KG1 (cell line): Measurements from ENCODE around the gene SIM1.

Experiments
- DNase-seq: peaks from one replicate; lab custom pipeline; 2025; lab: John Stamatoyannopoulos, UW

SIM1 gene

DNA sequence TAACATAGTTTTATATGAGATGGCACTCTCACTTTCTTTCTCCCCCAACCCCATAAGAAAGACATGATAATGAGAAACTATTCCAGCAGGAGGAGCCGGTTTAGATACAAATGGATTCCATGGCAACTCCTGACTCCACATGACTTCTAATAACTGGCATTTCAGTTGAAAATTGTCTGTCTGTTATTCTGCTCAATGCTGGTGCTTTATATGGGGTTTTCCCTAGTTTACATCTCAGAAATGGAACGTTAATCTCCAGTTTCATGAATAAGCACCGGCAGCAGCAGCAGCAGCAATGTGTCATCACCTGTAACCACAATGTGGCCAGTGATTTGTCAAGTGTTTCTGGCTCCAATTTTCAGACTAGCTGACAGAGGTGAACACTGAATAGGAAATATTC lies 8.0 kb upstream of the SIM1 start:
- DNase-seq, result no peak

GRCh38 chr6:100470422-100471120 lies 5.8 kb upstream of the SIM1 start:
- no peak for DNase-seq

DNA sequence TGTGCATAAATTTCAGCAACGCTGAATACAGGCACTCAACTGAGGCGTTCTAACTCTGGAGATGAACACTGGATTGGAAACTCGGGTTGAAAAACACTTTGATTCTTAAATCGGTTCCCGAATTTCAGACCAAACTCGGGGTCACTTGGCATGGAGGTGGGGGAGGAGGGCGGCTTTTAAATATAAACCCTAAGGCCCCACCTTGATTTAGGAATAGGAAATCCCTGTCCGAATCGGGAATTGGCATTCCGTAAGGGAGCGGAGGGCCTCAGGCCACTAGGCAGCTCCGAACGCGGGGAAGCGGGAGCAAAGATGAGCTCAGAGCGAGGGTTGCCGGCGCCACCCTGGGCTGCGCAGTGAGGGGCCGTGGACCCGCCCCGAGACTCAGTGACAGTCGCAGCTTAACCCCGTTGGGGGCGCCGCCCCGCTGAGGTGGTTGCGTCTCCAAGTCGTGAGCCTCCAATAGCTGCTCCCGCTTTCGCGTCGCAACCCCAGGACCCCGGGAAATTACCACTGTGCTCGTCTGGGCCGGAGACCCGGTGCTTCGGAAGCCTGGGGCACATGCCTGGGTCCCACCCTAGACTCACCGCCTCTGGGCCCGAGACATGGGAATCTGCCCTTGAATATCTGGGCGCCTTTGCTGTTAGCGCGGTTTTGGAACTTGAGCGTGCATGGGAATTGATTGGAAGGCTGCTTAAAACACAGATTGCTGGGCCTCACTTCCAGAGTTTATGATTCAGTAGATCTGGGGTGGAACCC lies 4.6 kb upstream of the SIM1 start:
- DNase-seq, result no peak

DNA sequence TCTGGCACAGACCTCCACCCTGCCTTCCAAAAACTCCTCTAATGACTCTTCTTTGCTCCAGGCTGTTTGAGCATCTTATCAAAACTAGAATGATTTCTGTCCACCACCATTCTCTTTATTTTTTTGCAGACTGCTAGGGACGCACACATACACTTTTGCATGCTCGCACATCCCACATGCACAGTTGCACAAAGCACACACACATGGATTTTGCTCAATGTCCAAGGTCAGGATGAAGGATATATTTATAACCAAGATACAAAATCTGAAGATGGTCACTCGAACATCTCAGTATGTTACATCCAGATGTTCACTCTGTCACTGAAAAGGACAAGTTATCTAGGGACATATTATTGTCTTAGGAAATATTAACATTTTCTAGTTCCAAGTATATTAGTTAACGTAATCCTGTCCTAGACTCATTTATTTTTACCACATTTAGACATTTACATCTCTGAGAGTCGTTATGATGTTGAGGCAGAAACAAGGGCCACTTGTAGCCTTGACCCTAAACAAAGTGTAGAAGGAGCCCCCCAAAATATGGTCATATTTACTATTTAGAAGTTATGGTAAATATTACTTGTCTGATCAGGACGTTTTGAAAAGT lies 3.4 kb upstream of the SIM1 start:
- no peak for DNase-seq

GRCh38 chr6:100467129-100468015 lies 2.7 kb upstream of the SIM1 start:
- DNase-seq, result no peak

DNA sequence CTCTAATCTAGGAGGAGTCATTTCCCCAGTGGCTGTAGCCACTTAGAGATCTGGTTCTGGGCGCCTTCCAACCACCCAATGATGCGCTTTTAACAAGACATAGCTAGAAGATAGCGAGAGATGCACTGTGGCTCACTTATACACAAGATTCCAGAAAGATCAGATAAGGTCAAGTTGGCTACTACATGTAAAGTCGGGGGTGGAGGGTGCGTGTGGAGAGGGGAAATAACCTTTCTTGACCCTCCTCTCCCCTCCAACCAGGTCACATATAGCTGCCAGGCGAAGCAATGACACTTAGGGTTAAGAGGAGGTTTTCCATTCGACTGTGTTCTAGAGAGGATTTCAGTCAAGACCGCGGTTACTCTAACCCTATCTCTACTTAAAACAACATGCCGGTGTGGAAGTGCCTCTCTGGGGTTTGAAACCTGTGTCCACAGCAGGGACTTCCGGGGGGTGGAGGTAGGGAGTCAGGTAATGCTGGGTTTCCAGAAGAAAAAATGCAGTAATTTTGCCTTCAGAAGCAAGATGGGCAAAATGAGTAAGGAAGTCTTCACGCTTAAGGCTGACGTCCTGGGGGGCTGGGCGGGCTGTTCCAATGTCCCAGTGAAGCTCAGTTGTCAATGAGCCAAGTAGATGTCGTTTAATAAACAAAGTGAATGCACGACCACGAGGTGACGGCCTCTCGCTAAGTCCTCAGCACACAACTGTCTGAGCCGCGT lies 1.8 kb upstream of the SIM1 start:
- DNase-seq, result no peak

- DNase-seq, result no peak
Observed at GRCh38 chr6:100465701-100466409, 1.1 kb upstream of the SIM1 start.

DNA sequence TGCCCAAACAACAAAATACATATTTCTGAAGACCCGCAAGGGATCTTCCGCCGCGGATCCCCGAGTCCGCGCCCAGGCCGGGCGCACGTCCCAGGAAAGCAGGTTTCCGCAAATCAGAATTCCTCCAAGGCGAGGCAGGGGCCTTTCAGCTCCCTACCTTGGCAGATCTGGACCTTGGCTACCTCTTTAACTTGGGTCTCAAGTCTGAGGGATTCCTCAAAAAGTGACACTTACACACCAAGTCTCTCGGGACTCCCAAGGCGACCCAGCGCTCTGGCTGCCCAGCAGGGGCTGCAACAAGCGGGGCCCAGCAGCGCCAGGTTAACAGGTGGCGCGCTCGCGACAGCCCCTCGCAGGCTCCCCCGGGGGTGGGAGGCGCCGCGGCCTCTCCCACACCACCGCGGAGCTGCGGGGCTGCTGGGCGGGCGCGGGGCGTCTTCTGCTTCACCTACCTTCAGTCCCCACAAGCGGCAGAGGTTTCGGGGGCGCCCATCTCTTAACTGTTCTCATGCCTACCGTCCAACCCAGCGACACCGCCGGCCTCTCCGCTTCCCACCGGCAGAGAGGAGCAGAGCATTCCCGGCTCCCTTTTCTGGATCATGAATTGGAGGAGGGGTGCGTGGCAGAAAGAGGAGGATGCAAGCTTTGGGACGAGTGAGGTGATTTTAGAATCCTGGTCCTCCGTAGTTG lies 414 bp downstream of the SIM1 start:
- no peak for DNase-seq

DNA sequence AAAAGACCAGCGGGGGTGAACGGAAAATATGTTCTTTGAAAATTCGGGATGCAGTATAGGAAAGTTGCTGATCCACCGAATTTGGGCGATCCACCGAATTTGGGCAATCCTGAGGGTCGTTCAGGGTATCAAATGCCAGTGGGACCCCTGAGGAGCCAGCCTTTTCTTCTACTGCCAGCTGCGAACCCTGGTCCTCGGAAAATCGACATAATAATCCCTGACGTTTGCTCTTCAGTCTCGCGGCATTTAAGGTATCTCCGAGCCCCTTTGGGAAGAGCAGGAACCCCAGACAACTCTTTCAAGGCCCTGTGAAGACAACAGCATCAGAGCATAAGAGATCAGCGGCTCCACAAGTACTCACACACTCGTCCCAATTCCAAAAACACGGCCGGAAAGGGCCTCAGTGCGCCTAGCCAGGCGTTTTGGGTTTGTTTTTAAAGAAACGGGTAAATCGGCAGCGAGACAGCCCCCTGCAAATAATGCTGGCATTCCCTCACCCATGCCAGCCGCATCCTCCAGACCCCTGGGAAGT lies 1.0 kb downstream of the SIM1 start:
- no peak for DNase-seq

DNA sequence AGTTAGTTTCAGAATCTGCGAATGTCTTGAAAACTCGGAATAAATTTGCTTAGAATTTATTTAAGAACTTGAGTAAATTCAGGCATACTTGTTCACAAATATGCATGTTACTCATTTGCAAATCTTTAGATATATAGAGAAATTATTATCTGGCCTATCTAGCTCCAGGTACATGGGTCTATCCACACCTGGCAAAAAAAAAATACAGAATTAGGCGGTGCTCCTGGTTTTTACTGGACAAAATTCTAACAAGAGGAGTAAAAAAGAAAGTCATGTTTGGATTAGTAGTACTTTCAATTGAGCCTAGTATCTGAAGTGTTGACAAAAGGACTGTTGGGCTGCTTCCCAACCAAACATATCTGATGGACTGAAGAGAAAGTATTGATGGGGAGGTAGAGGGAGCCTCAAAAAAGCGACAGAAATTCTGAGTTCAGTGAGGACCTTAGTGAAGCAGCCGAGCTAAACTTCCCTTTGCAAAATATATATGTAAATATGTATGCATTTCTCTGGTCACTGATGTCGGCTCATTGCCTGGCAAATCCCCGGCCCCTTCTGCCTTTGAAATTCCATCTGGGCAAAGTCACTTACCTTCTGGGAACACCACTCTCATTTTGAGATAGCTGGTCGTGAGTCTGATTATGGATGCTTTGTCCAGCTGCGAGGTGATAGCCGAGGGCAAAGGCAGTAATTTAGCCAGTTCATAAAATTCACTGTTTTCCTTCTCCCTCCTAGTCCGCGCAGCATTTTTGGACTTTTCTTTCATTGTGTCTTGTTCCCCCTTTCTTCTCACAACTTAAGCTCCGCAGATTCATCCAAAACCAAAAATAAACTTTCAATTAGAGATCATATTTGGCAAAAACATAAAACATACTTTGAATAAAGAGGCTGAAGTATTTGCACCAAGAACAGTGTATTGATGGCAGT lies 1.8 kb downstream of the SIM1 start:
- DNase-seq, result no peak

GRCh38 chr6:100461917-100462705 lies 2.6 kb downstream of the SIM1 start:
- no peak for DNase-seq

GRCh38 chr6:100461278-100461916 lies 3.3 kb downstream of the SIM1 start:
- DNase-seq, result no peak

DNA sequence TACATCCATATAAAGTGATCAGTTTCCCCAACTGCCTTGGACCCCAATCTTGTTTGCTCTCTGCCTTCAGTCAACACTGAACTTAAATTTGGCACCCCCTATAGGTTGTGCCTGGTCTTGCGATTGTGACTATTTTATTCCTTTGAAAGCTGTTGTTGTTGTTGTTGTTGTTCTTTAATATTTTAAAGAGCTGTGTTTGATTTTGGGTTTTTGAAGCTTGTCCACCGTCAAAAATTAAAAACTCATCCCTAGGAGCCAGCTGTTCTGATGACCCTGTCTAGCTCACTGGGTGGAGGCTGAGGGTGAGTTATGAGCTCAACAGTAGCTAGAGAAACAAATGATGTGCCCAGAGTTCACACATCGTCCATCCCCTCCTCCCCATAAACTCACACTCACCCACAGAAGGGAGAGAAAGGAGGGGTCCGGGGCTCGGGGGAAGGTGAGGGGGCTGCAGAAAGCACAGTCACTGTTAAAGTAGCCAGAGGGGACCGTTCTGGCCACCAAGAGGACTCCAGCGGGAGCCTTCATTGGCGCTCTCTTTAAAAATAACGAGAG lies 4.0 kb downstream of the SIM1 start:
- DNase-seq, result no peak

DNA sequence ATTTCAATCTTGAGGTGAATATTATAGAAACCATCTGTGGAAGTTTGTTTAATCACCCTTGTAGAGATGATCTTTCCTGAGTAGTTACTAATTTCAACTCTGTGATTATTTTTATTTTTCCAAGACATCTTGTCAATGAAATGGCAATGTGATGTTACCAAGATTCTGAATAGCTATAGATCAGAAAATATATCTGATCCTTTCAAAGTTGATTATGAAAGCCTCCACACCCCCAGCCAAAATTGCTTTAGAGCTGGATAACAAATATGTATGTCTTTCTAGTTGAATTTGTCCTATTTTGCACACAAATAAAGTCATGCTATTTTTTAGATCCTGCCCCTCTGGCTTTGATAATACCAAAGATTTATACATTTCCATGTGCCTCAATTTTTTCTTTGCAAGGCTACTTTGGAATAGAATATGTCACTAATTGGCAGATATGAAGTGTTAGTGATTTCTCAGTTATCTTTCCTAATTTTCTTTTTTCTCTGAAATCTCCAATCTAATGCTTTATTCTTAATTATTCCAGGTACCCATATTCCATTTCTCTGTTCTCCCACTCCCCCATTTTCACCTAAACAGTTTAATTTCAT lies 5.0 kb downstream of the SIM1 start:
- DNase-seq, result no peak

- DNase-seq, result no peak
Observed at GRCh38 chr6:100458841-100459591, 5.7 kb downstream of the SIM1 start.

DNA sequence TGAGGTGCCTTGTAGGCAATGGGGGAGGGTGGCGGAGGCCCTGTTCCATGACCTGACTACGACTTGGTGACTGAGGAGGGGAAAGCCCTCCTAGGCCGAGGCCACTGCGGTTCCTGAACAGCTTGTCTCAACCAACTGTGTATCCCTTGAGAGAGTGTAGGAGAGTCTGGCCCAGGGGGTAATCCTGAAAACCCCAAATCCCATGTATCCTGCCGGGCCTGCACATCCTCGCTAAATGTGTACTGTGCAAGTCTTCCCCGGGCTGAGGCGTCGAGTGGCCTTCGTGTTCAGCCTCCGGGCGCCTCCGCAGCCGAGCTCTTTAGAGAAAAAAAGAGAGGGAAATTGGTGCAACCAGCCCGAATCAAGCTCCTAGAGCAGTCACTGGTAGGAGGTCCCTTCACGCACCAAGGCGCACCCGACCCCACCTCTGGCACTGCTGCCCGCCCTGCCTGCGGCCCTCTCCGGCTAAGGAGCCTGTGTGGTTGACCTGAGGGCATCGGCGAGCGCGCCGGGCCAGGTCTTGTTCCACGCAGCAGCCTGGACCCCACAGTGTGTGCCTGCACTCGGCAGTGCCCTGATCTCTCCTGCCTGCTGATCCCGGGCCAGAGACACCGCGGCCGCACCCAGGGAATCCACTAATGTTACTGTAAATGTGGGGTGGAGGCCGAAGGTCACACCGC lies 7.3 kb downstream of the SIM1 start:
- no peak for DNase-seq
